Measurements from ENCODE around the gene URI1.

URI1 gene

GRCh38 chr19:30008169-30008568, 66.1 kb downstream of the URI1 start:
- in situ Hi-C loops (cut with HindIII; ENCODE audit: low sequenced_read_pairs): no loop called here
- TF ChIP-seq CTCF (IDR thresholded peaks at IDR 0.05; ENCODE audit: low read depth, low read length): no peak
- no peak for DNase-seq (ENCODE audit: low read depth, low spot score)
- no peak overlapping the region for H3K4me3 ChIP-seq (ENCODE audit: low read depth, low read length)

GRCh38 chr19:30009013-30009412, 67.0 kb downstream of the URI1 start:
- H3K4me3 ChIP-seq (ENCODE audit: low read depth, low read length): no peak overlapping the region
- in situ Hi-C loops (cut with HindIII; ENCODE audit: low sequenced_read_pairs): no loop called here
- DNase-seq (ENCODE audit: low read depth, low spot score): no peak
- no peak for TF ChIP-seq CTCF (IDR thresholded peaks at IDR 0.05; ENCODE audit: low read depth, low read length)

GRCh38 chr19:30011051-30011578, 69.1 kb downstream of the URI1 start:
- no peak for TF ChIP-seq CTCF (IDR thresholded peaks at IDR 0.05; ENCODE audit: low read depth, low read length)
- no peak for DNase-seq (ENCODE audit: low read depth, low spot score)
- no peak overlapping the region for H3K4me3 ChIP-seq (ENCODE audit: low read depth, low read length)
- in situ Hi-C loops (cut with HindIII; ENCODE audit: low sequenced_read_pairs): no loop called here

GRCh38 chr19:30014770-30015169, 72.7 kb downstream of the URI1 start:
- H3K4me3 ChIP-seq (ENCODE audit: low read depth, low read length): no peak overlapping the region
- in situ Hi-C loops (cut with HindIII; ENCODE audit: low sequenced_read_pairs): no loop called here
- DNase-seq (ENCODE audit: low read depth, low spot score): no peak
- no peak for TF ChIP-seq CTCF (IDR thresholded peaks at IDR 0.05; ENCODE audit: low read depth, low read length)

GRCh38 chr19:30017172-30017571, 75.1 kb downstream of the URI1 start:
- no peak for DNase-seq (ENCODE audit: low read depth, low spot score)
- in situ Hi-C loops (cut with HindIII; ENCODE audit: low sequenced_read_pairs): no loop called here
- no peak for TF ChIP-seq CTCF (IDR thresholded peaks at IDR 0.05; ENCODE audit: low read depth, low read length)
- no peak overlapping the region for H3K4me3 ChIP-seq (ENCODE audit: low read depth, low read length)

- no peak for TF ChIP-seq CTCF (IDR thresholded peaks at IDR 0.05; ENCODE audit: low read depth, low read length)
- DNase-seq (ENCODE audit: low read depth, low spot score): no peak
- H3K4me3 ChIP-seq (ENCODE audit: low read depth, low read length): no peak overlapping the region
- in situ Hi-C loops (cut with HindIII; ENCODE audit: low sequenced_read_pairs): no loop called here
Measured at GRCh38 chr19:30020189-30020588, 78.2 kb downstream of the URI1 start.

GRCh38 chr19:30022659-30023058, 80.6 kb downstream of the URI1 start:
- in situ Hi-C loops (cut with HindIII; ENCODE audit: low sequenced_read_pairs): no loop called here
- DNase-seq (ENCODE audit: low read depth, low spot score): no peak
- H3K4me3 ChIP-seq (ENCODE audit: low read depth, low read length): no peak overlapping the region
- no peak for TF ChIP-seq CTCF (IDR thresholded peaks at IDR 0.05; ENCODE audit: low read depth, low read length)
